Neural progenitor cell (in vitro differentiated cells): ENCODE measurements around the gene PLEKHO1. TPM values are rescaled to one million over a fixed set of nuclear protein-coding genes. Genes with fewer than 3 reads are reported as not detected.

Experiments
- DNase-seq: peaks from one replicate; pipeline ENCODE4 v3.0.0-alpha.2; 2016; ENCODE audit warnings: low spot score
- H2AFZ ChIP-seq: fragments of 200-600 bp; sonication (generic); replicated peaks from 2 replicates; pipeline ENCODE4 v1.6.1; 2016; ENCODE audit warnings: antibody characterized with exemption
- H3F3A ChIP-seq: fragments of 200-600 bp; sonication (generic); 2 replicates; pipeline ENCODE4 v1.6.1; 2016; ENCODE audit warnings: antibody characterized with exemption, low read depth
- H3K27ac ChIP-seq: fragments of 200-600 bp; sonication (generic); 2 replicates; pipeline ENCODE4 v1.5.1; 2016; ENCODE audit warnings: mild to moderate bottlenecking
- H3K27me3 ChIP-seq: fragments of 200-600 bp; sonication (generic); 2 replicates; pipeline ENCODE4 v1.6.1; 2016; ENCODE audit warnings: mild to moderate bottlenecking, moderate library complexity
- H3K36me3 ChIP-seq: fragments of 200-600 bp; sonication (generic); 2 replicates; pipeline ENCODE4 v1.5.1; 2016
- H3K4me1 ChIP-seq: fragments of 200-600 bp; sonication (generic); 2 replicates; pipeline ENCODE4 v1.6.1; 2016; ENCODE audit warnings: mixed run types
- H3K4me2 ChIP-seq: fragments of 200-600 bp; sonication (generic); 2 replicates; pipeline ENCODE4 v1.6.1; 2016
- H3K4me3 ChIP-seq: fragments of 200-600 bp; sonication (generic); 2 replicates; pipeline ENCODE4 v1.5.1; 2016
- H3K79me2 ChIP-seq: fragments of 200-600 bp; sonication (generic); 2 replicates; pipeline ENCODE4 v1.6.1; 2016; ENCODE audit warnings: low read depth
- H3K9ac ChIP-seq: fragments of 200-600 bp; sonication (generic); 2 replicates; pipeline ENCODE4 v1.6.1; 2016
- H3K9me3 ChIP-seq: fragments of 200-600 bp; sonication (generic); 2 replicates; pipeline ENCODE4 v1.5.1; 2016; ENCODE audit warnings: low read depth
- H4K20me1 ChIP-seq: fragments of 200-600 bp; sonication (generic); 2 replicates; pipeline ENCODE4 v1.6.1; 2016; ENCODE audit warnings: low read depth
- H3K27ac Mint-ChIP-seq: 3 replicates; pipeline ENCODE4 v1.8.0; 2021; ENCODE audit warnings: mixed read lengths
- H3K27me3 Mint-ChIP-seq: 2 replicates; pipeline ENCODE4 v1.8.0; 2022; ENCODE audit warnings: low read depth, mild to moderate bottlenecking, inconsistent platforms, moderate library complexity, mixed read lengths; ENCODE audit not compliant: insufficient read depth
- H3K36me3 Mint-ChIP-seq: 3 replicates; pipeline ENCODE4 v1.8.0; 2021; ENCODE audit warnings: mixed read lengths
- H3K4me1 Mint-ChIP-seq: 3 replicates; pipeline ENCODE4 v1.8.0; 2021; ENCODE audit warnings: mixed read lengths
- H3K4me3 Mint-ChIP-seq: 3 replicates; pipeline ENCODE4 v1.8.0; 2021; ENCODE audit warnings: mild to moderate bottlenecking, moderate library complexity, mixed read lengths
- H3K9me3 Mint-ChIP-seq: 3 replicates; pipeline ENCODE4 v1.8.0; 2020; ENCODE audit warnings: mixed read lengths
- CTCF ChIP-seq: fragments of 200-600 bp; sonication (generic); IDR thresholded peaks from 2 replicates; pipeline ENCODE4 v1.5.1; 2017; ENCODE audit warnings: antibody characterized with exemption, mild to moderate bottlenecking
- EZH2 ChIP-seq: fragments of 200-600 bp; sonication (generic); IDR thresholded peaks from 2 replicates; pipeline ENCODE4 v1.6.1; 2017; ENCODE audit warnings: antibody characterized with exemption, mild to moderate bottlenecking, moderate library complexity
- EZH2phosphoT487 ChIP-seq: fragments of 200-600 bp; sonication (generic); IDR thresholded peaks from 2 replicates; pipeline ENCODE4 v1.6.1; 2017; ENCODE audit warnings: antibody characterized with exemption
- total RNA-seq: library from RNA; depleted of rRNA; stranded (reverse); fragments of >200 nt; gene quantifications from 2 replicates; pipeline ENCODE4 v1.2.3, GENCODE V29; 2015; ENCODE audit warnings: low replicate concordance

Gene PLEKHO1
- total RNA-seq, 1 donor from 2014 or later: 39.3 TPM

DNA sequence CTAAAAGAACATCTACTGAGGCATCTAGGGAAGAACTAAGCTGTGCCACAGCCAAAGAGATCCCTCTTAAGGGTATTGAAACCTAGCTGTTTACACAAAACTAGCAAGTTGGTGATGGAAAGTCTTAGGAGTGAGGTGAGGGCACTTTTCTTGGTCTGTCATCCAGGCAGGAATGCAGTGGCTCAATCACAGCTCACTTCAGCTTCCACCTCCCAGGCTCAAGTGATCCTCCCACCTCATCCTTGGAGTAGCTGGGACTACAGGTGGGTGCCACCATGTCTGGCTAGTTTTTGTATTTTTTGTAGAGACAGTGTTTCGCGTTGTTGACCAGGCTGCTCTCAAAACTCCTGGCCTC, 2.4 kb downstream of the PLEKHO1 start:
- Mint-ChIP-seq H3K36me3 (peaks cover 46% of the 10 kb centered on the region), H3K9me3 (no peaks in the 10 kb centered on the region), H3K4me3 (peak overlapping the region; percentile 98), H3K27me3 (peaks cover 11% of the 10 kb centered on the region), H3K27ac (no peak overlapping the region), H3K4me1 (peaks cover 44% of the 10 kb centered on the region)
- Histone ChIP-seq H3K27me3 (no peaks in the 10 kb centered on the region), H3K4me3 (peak overlapping the region; percentile 95), H3K4me1 (peaks cover 21% of the 10 kb centered on the region), H3K9me3 (no peaks in the 10 kb centered on the region), H3K4me2 (peak overlapping the region; percentile 98), H2AFZ (no peak overlapping the region), H3F3A (peaks cover 12% of the 10 kb centered on the region), H3K27ac (no peak overlapping the region), H3K36me3 (peaks cover 7% of the 10 kb centered on the region), H3K79me2 (peaks cover 53% of the 10 kb centered on the region), H4K20me1 (peaks cover 49% of the 10 kb centered on the region), H3K9ac (no peak overlapping the region)
- DNase-seq: no peak
- TF ChIP-seq EZH2phosphoT487: no peak
- TF ChIP-seq CTCF: no peak
- TF ChIP-seq EZH2: no peak

- Histone ChIP-seq H3K4me2 (no peak overlapping the region), H3K9ac (no peak overlapping the region), H3F3A (peaks cover 9% of the 10 kb centered on the region), H3K27me3 (no peaks in the 10 kb centered on the region), H3K4me3 (no peak overlapping the region), H4K20me1 (peaks cover 49% of the 10 kb centered on the region), H2AFZ (no peak overlapping the region), H3K27ac (no peak overlapping the region), H3K4me1 (peaks cover 21% of the 10 kb centered on the region), H3K79me2 (peaks cover 53% of the 10 kb centered on the region), H3K9me3 (no peaks in the 10 kb centered on the region), H3K36me3 (peaks cover 7% of the 10 kb centered on the region)
- Mint-ChIP-seq H3K9me3 (no peaks in the 10 kb centered on the region), H3K4me3 (peak overlapping the region; percentile 78), H3K36me3 (peaks cover 53% of the 10 kb centered on the region), H3K27me3 (peaks cover 11% of the 10 kb centered on the region), H3K4me1 (peaks cover 41% of the 10 kb centered on the region), H3K27ac (peak overlapping the region; percentile 74)
- no peak for DNase-seq
- TF ChIP-seq EZH2 (no peak), EZH2phosphoT487 (no peak), CTCF (no peak)
These were observed 3.2 kb downstream of the PLEKHO1 start for GRCh38 chr1:150152772-150153456.

DNA sequence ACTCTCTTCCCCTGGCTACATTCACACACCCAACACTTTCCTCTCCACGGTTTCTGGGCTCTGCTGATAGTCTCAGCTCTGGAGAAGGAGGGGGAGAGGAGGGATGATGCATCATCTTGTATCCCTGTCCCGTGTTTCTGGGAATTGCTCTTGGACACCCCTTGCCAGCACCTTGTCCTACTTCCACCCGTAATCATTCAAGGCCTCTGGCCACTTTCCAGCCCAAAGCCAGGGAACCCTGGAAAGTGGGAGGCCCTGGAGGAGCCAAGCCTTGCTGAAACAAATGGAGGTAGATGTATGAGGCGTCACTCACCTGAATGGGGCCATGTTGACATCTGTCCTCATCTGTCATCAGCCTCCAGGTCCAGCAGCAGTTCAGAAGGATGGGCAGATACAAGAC, 4.4 kb downstream of the PLEKHO1 start:
- no peaks in the 10 kb centered on the region for H3K9me3 Mint-ChIP-seq
- H3K4me1 Mint-ChIP-seq: peaks cover 30% of the 10 kb centered on the region
- peaks cover 8% of the 10 kb centered on the region for H3K27me3 Mint-ChIP-seq
- H3K36me3 ChIP-seq: peaks cover 7% of the 10 kb centered on the region
- H3K4me2 ChIP-seq: no peak overlapping the region
- no peak overlapping the region for H3K9ac ChIP-seq
- H3K36me3 Mint-ChIP-seq: peaks cover 59% of the 10 kb centered on the region
- peaks cover 49% of the 10 kb centered on the region for H4K20me1 ChIP-seq
- DNase-seq: no peak
- no peak overlapping the region for H3K27ac Mint-ChIP-seq
- H3K4me3 Mint-ChIP-seq: peak overlapping the region; percentile 19
- H3K27ac ChIP-seq: no peak overlapping the region
- peaks cover 15% of the 10 kb centered on the region for H3K4me1 ChIP-seq
- H3K4me3 ChIP-seq: no peak overlapping the region
- H3K79me2 ChIP-seq: peaks cover 51% of the 10 kb centered on the region
- no peaks in the 10 kb centered on the region for H3K27me3 ChIP-seq
- no peak for TF ChIP-seq CTCF
- TF ChIP-seq EZH2phosphoT487: no peak
- TF ChIP-seq EZH2: no peak
- no peak overlapping the region for H2AFZ ChIP-seq
- peaks cover 5% of the 10 kb centered on the region for H3F3A ChIP-seq
- H3K9me3 ChIP-seq: no peaks in the 10 kb centered on the region
